ENCODE measurements around the gene BMP8A. TPM values are rescaled to one million over a fixed set of nuclear protein-coding genes. Genes with fewer than 3 reads are reported as not detected.

The BMP8A gene
- total and polyA plus RNA-seq, 9 of the 15 experiments (the other 6 are each of a cell fraction or from before 2014, with no cell fraction given) = 0.05 to 0.31 TPM; not detected in 7

- WGBS (ENCODE audit: insufficient coverage, low coverage, missing lambda C conversion rate) = 38% methylated on average over 1 of the region's 1 CpG
- no peaks in the 10 kb centered on the region for H3K9me1 ChIP-seq (ENCODE audit: control insufficient read depth, insufficient read depth, low read length)
- H2AFZ ChIP-seq (ENCODE audit: low read depth, low read length) = no peak overlapping the region
- no peak overlapping the region for H3K27ac ChIP-seq (ENCODE audit: extremely low read depth, low read depth, low read length)
- DNase-seq (ENCODE audit: extremely low read depth in 1 of 4, low spot score in 3 of 4) = no peak
- no peak for ATAC-seq
- BruUV-seq (replicated peaks) = no TSS peak
- ChIA-PET CTCF (ENCODE audit: low intra/inter-chr PET ratio) (no interaction called here), POLR2A (interaction anchor here (0.8 to 1.4 kb wide), 2 partner anchors 10 to 424 kb away, joined by 3 to 5 read pairs; no protein-coding TSS in a partner anchor)
- in situ Hi-C loops (cut with MboI) = no loop called here
- H4K20me1 ChIP-seq (replicated peaks; ENCODE audit: control insufficient read depth, insufficient read depth, low read length) = no peaks in the 10 kb centered on the region
- no peak overlapping the region for H3K9ac ChIP-seq (ENCODE audit: insufficient read depth in 1 of 2, low read depth in 2 of 2, low read length in 2 of 2)
- H3K27me3 ChIP-seq (ENCODE audit: control insufficient read depth in 2 of 2, insufficient read depth in 2 of 2, low read length in 2 of 2) = no peaks in the 10 kb centered on the region
- H3K79me2 ChIP-seq (ENCODE audit: control insufficient read depth, insufficient read depth, low read length) = no peaks in the 10 kb centered on the region
- peaks cover 92% of the 10 kb centered on the region for H3K36me3 ChIP-seq (ENCODE audit: control insufficient read depth, insufficient read depth, low read length)
- no peak for TF ChIP-seq SUPT5H (IDR thresholded peaks at IDR 0.05)
- TF ChIP-seq LCOR (CRISPR knock-in tag; IDR thresholded peaks at IDR 0.05) = no peak
- no peak for TF ChIP-seq FIP1L1 (IDR thresholded peaks at IDR 0.05; ENCODE audit: low read depth, low read length, poor library complexity, severe bottlenecking)
- no peak for TF ChIP-seq JUNB (CRISPR knock-in tag; conservative IDR thresholded peaks at IDR 0.05)
- no peak for TF ChIP-seq ZNF134 (CRISPR knock-in tag; conservative IDR thresholded peaks at IDR 0.05)
- no peak for TF ChIP-seq CBFA2T3 (IDR thresholded peaks at IDR 0.05)
- no peak for TF ChIP-seq HBP1 (CRISPR knock-in tag; IDR thresholded peaks at IDR 0.05)
- TF ChIP-seq, protein P1, sequence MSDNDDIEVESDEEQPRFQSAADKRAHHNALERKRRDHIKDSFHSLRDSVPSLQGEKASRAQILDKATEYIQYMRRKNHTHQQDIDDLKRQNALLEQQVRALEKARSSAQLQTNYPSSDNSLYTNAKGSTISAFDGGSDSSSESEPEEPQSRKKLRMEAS (CRISPR knock-in tag; IDR thresholded peaks at IDR 0.05) = no peak
- TF ChIP-seq LEF1 (IDR thresholded peaks at IDR 0.05) = no peak
- TF ChIP-seq SNIP1 (IDR thresholded peaks at IDR 0.05; ENCODE audit: low read depth) = no peak
- TF ChIP-seq CSDE1 (IDR thresholded peaks at IDR 0.05) = no peak
- no peak for TF ChIP-seq CXXC5 (CRISPR knock-in tag; IDR thresholded peaks at IDR 0.05)
- H3K4me2 ChIP-seq (ENCODE audit: insufficient read depth, low read length) = no peak overlapping the region
- no peak for FAIRE-seq
- no peak overlapping the region for H3K4me3 ChIP-seq
- no peaks in the 10 kb centered on the region for H3K9me3 ChIP-seq (replicated peaks; ENCODE audit: control insufficient read depth, insufficient read depth, low read depth, low read length)
- intact Hi-C loops (cut with micrococcal nuclease) = no loop called here
- H3K4me1 ChIP-seq (replicated peaks in 1 of 2; ENCODE audit: control insufficient read depth in 2 of 2, insufficient read depth in 2 of 2, low read length in 2 of 2) = no peaks in the 10 kb centered on the region
These were observed 29.4 kb upstream of the BMP8A start for GRCh38 chr1:39462074-39462473.

Measured in K562 (cell line).